ENCODE results near the gene IFT57.

The IFT57 gene

DNA sequence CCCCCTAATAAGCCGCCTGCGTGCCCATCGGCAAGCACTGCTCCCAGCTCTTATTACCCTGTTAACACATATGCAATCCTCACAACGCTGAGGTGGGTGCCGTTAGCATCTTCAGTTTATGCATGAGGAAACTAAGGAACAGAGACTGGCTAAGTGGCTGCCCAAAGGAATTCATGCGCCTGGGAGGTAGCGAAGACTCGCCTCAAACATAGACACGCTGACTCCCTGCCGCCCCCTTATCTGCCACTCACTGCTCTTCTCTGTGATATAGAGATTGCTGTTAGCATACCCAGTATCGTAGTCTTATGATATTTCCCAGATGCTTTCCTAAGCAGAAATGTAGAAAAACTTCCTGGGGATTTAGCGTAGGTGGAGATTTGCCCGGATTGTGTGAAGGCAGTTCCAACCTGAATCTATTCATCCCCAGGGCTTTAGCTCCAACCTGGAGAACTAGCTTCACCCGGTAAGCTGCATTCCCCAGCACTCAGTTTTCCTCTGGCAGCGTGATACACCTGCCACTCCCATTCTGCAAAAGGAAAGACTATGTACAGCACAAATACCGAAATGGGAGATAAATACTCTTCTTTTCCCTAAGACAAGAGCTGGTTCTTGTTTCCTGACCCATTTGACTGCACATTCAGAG, 107.7 kb downstream of the IFT57 start:
- Histone ChIP-seq H3K9me3 (ENCODE audit: control insufficient read depth, low read length) (no peaks in the 10 kb centered on the region), H3K4me3 (ENCODE audit: extremely low read depth, insufficient read depth, low read length, poor library complexity, severe bottlenecking) (no peak overlapping the region), H3K36me3 (ENCODE audit: control insufficient read depth, insufficient read depth, low read length) (no peaks in the 10 kb centered on the region), H3K4me1 (ENCODE audit: control insufficient read depth, insufficient read depth, low read length, poor library complexity, severe bottlenecking) (peaks cover 3% of the 10 kb centered on the region), H3K27ac (ENCODE audit: low read depth, low read length, severe bottlenecking) (no peak overlapping the region)
- WGBS, 2 experiments (ENCODE audit: insufficient coverage in 2 of 2), result 80 to 86% methylated on average over 6 to 14 of the region's 16 CpGs

DNA sequence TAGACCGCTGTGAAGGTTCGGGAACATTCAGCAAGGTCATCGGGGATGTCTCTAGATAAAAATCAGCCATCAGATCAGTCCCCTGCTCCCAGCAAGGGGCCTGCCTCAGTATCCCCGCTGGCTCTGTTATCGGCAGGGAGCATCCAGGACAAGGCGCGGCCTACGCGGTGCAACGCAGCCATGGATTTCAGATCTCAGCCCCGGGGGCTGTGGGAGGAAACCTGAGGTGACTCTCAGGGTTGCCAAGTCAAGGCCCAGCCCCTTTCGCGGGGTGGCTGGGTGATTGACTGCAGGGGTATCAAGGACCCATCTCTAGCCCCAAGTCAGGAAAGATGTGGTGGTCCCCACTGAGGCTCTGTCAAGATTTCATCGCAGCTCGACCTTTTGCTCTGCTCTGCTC, 108.2 kb downstream of the IFT57 start:
- 91 to 96% methylated on average over 9 to 14 of the region's 15 CpGs for WGBS, 2 experiments (ENCODE audit: insufficient coverage in 2 of 2)
- H3K36me3 ChIP-seq (ENCODE audit: control insufficient read depth, insufficient read depth, low read length), result no peaks in the 10 kb centered on the region
- H3K4me1 ChIP-seq (ENCODE audit: control insufficient read depth, insufficient read depth, low read length, poor library complexity, severe bottlenecking), result peaks cover 3% of the 10 kb centered on the region
- H3K27ac ChIP-seq (ENCODE audit: low read depth, low read length, severe bottlenecking), result no peak overlapping the region
- no peaks in the 10 kb centered on the region for H3K9me3 ChIP-seq (ENCODE audit: control insufficient read depth, low read length)
- no peak overlapping the region for H3K4me3 ChIP-seq (ENCODE audit: extremely low read depth, insufficient read depth, low read length, poor library complexity, severe bottlenecking)

DNA sequence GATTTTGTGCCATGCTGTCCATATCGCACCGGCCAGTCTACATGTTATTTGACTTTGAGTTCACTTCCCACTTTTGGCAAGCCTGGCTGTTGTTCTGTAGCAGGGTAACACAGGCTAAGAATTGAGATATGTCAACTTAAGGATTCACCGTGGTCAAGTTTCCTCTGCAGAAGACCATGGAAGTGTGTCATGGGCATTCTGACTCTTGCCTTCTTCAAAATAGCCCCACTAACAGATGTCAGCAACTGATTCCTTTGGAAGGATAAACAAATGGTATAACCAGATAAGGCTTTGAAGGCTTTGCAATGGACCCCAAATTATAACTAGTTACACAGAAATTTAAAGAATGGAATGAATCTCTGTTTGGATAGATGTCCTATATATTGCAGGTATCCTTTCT, 111.3 kb downstream of the IFT57 start:
- 83 to 97% methylated on average over 3 of the region's 3 CpGs for WGBS, 2 experiments (ENCODE audit: insufficient coverage in 2 of 2)
- Histone ChIP-seq H3K4me1 (ENCODE audit: control insufficient read depth, insufficient read depth, low read length, poor library complexity, severe bottlenecking) (no peaks in the 10 kb centered on the region), H3K9me3 (ENCODE audit: control insufficient read depth, low read length) (no peaks in the 10 kb centered on the region), H3K4me3 (ENCODE audit: extremely low read depth, insufficient read depth, low read length, poor library complexity, severe bottlenecking) (no peak overlapping the region), H3K36me3 (ENCODE audit: control insufficient read depth, insufficient read depth, low read length) (no peaks in the 10 kb centered on the region), H3K27ac (ENCODE audit: low read depth, low read length, severe bottlenecking) (no peak overlapping the region)

Data from mesodermal cell (in vitro differentiated cells).